ENCODE data around the gene SPNS3.

SPNS3 gene, protein sequence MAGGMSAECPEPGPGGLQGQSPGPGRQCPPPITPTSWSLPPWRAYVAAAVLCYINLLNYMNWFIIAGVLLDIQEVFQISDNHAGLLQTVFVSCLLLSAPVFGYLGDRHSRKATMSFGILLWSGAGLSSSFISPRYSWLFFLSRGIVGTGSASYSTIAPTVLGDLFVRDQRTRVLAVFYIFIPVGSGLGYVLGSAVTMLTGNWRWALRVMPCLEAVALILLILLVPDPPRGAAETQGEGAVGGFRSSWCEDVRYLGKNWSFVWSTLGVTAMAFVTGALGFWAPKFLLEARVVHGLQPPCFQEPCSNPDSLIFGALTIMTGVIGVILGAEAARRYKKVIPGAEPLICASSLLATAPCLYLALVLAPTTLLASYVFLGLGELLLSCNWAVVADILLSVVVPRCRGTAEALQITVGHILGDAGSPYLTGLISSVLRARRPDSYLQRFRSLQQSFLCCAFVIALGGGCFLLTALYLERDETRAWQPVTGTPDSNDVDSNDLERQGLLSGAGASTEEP

DNA sequence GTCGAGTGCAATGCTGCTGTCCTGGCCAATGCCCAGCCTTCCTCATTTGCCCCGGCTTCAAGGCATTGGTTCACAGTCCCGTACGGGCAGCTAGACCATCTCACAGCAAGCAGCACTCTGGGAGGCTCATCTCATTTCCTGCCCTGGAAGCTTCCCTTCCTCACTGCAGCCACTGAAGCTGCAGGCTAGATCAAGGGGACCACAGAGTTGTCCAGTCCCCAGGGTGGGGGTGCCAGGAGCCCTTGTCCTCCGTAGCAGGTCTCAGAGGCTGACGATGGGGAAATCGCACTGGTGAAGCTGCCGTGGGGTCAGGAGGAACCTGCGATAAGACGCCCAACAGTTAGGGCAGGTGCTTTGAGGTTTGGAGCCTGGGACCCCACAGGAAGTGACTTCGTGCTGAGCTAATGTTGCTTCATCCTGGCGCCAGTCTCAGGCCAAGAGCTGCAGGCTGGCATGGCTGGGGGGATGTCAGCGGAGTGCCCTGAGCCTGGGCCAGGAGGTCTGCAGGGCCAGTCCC is at the start of gene SPNS3:
Gene SPNS3, plus strand, starts transcription at position 426 of the 517 bp plus-strand sequence. Its CDS starts 28 bp downstream, at position 454.
- peaks cover 6 to 13% of the 10 kb centered on the region in 2 donors for H3K27me3 Mint-ChIP-seq
- DNase-seq (no peak), ATAC-seq (replicated peaks) (peak; percentile 59 to 61)
- H3K4me1 Mint-ChIP-seq: peaks cover 15 to 24% of the 10 kb centered on the region in 2 donors
- no peaks in the 10 kb centered on the region for H3K36me3 Mint-ChIP-seq
- H3K4me3 Mint-ChIP-seq: peak within 1 kb of the TSS; percentile 39 to 53
- H3K27ac Mint-ChIP-seq: peak within 1 kb of the TSS; percentile 47
- no peaks in the 10 kb centered on the region for H3K9me3 Mint-ChIP-seq

DNA sequence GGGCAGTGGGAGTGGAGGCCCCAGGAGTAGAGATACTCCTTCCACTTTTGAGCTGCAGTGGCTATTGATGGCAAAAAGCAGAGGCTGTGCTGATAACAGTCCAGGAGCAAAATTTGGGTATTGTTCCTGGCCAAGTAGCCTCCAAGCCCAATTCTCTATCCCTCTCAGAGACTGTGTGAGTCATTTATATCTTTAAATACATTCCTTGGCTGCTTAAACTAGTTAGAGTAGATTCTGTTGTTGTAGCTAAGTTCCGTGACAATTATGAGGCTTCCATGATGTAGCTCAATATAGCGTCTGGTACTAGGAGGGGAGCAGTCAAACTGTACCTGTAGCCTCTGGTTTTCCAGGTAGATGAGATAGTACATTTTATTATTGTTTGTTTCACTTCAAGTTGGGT is 47.3 kb upstream of the SPNS3 start:
- H3K4me3 Mint-ChIP-seq: no peak overlapping the region
- no peak for ATAC-seq (replicated peaks)
- DNase-seq: no peak

DNA sequence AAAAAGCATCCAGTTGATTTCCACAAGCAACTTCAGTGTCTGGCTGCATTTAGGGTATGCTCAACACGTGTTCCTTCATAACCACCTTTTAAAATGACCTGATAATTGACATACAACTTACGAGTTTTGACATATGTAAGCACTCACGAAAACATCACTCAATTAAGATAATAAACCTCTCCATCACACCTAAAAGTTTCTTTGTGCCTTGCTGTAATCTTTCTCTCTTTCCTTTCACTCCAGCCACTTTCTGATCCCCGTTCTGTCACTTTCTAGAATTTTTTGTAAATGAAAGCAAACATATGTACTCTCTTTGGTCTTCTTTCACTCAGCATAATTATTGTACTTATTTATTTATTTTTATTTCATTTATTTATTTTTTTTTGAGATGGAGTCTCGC is 46.6 kb upstream of the SPNS3 start:
- DNase-seq (no peak), ATAC-seq (replicated peaks) (no peak)
- no peaks in the 10 kb centered on the region for H3K27me3 Mint-ChIP-seq
- H3K36me3 Mint-ChIP-seq: no peaks in the 10 kb centered on the region
- H3K4me3 Mint-ChIP-seq: no peak overlapping the region
- no peak overlapping the region for H3K27ac Mint-ChIP-seq
- H3K9me3 Mint-ChIP-seq: no peaks in the 10 kb centered on the region
- H3K4me1 Mint-ChIP-seq: no peaks in the 10 kb centered on the region

More for the DNA sequence above, 47.3 kb upstream of the SPNS3 start:
- H3K27ac Mint-ChIP-seq: no peak overlapping the region
- no peaks in the 10 kb centered on the region for H3K9me3 Mint-ChIP-seq
- H3K36me3 Mint-ChIP-seq: no peaks in the 10 kb centered on the region
- H3K4me1 Mint-ChIP-seq: peaks cover under 1 to 3% of the 10 kb centered on the region in 2 donors
- H3K27me3 Mint-ChIP-seq: no peaks in the 10 kb centered on the region

DNA sequence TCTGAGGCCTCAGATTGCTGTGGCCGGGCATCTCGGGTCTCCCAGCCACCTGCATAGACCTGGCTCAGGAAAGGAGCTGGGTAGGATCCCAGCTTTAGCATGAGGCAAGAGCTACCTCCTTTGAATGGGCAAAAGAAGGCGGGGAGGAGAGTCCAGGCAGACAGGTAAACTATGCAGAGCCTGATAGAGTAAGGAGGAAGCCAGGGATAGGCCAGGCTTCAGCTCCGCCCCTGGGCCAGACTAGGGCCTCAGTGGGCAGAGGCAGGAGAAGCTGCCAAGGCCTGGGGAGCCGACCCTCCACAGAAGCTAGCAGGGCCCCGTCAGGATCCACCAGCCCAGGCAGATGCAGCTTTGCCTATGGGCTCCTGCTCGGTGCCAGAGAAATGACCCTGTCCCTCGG is 44.7 kb upstream of the SPNS3 start:
- H3K27ac Mint-ChIP-seq: no peak overlapping the region
- H3K9me3 Mint-ChIP-seq: no peaks in the 10 kb centered on the region
- DNase-seq (no peak), ATAC-seq (replicated peaks) (no peak)
- H3K4me1 Mint-ChIP-seq: peaks cover 6 to 10% of the 10 kb centered on the region in 2 donors
- H3K36me3 Mint-ChIP-seq: no peaks in the 10 kb centered on the region
- no peaks in the 10 kb centered on the region for H3K27me3 Mint-ChIP-seq
- H3K4me3 Mint-ChIP-seq: no peak overlapping the region

DNA sequence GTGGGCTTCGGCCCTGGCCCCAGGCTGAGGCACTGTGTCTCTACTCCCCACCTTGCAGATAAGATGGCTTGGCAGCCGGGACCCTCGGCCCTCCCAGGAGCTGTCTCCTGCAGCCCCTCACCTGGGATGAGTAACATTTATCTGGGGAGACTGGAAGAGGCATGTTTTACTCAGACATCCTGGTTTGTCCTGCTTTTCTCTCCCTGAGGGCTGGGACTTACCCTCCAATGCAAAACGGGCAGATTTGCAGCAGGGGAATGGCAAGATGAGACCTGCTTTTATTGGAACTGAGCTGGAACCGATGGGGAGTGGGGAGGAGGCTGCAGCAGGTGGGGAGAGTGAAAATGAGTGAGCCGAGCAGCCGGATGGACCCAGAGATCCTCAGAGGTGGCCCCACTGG is 39.9 kb upstream of the SPNS3 start:
- DNase-seq (no peak), ATAC-seq (replicated peaks) (no peak)
- no peaks in the 10 kb centered on the region for H3K27me3 Mint-ChIP-seq
- H3K4me3 Mint-ChIP-seq: peak overlapping the region in 1 of 2 donors; percentile 22
- no peaks in the 10 kb centered on the region for H3K36me3 Mint-ChIP-seq
- H3K27ac Mint-ChIP-seq: peak overlapping the region; percentile 68
- H3K4me1 Mint-ChIP-seq: peaks cover 26 to 46% of the 10 kb centered on the region in 2 donors
- H3K9me3 Mint-ChIP-seq: no peaks in the 10 kb centered on the region

DNA sequence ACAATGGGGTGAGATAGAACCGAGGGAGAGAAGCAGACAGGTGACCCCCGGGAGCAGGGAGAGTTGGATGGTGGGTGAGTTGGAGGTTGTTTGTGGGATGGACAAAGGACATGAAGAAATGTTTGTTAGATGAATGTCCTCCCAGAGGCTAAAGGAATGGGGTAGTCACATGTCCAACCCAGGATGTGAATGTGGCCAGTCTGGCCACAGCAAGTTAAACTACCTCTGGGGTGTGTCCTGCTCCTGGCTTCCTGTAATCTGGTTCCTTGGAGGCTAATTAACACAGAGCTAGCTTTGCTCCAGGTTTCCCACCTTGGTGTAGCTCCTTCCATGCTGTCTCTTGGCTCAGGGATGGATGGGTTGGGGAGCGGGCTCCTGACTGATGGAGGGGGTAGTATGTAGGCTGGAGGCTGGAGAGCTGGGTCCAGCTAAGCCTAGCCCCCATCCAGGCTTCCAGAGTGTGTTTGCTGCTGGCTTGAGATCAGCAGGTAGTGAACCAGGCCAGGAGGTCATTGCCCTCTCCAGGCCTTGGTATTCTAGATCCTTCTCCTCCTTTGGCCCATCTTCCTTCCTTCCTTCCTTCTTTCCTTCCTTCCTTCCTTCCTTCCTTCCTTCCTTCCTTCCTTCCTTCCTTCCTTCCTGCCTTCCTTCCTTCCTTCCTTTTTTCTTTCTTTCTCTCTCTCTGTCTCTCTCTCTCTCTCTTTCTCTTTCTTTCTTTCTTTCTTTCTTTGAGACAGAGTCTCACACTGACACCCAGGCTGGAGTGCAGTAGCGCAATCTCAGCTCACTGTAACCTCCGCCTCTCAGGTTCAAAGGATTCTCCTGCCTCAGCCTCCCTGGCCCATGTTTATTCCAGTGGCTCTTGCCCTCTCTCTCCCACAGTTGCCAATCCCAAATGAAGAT is 39.3 kb upstream of the SPNS3 start:
- no peak for DNase-seq
- Mint-ChIP-seq H3K4me3 (peak overlapping the region in 1 of 2 donors; percentile 4), H3K27ac (peak overlapping the region; percentile 68), H3K4me1 (peaks cover 26 to 46% of the 10 kb centered on the region in 2 donors), H3K27me3 (no peaks in the 10 kb centered on the region), H3K9me3 (no peaks in the 10 kb centered on the region), H3K36me3 (no peaks in the 10 kb centered on the region)
- no peak for ATAC-seq (replicated peaks)

DNA sequence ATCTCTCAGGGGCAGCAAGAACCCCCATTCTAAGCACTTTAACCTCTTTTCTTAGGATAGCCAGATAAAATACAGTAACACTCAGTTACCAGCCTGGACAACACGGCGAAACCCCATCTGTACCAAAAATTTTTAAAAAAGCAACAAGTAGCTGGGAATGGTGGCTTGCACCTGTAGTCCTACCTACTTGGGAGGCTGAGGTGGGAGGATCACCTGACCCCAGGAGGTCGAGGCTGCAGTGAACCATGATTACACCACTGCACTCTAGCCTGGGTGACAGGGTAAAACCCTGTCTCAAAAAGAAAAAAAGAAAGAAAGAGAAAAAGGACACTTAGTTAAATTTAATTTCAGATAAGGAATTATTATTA is 38.6 kb upstream of the SPNS3 start:
- no peak for DNase-seq
- Mint-ChIP-seq H3K9me3 (no peaks in the 10 kb centered on the region), H3K27ac (no peak overlapping the region), H3K4me1 (peaks cover 28 to 46% of the 10 kb centered on the region in 2 donors), H3K36me3 (no peaks in the 10 kb centered on the region), H3K27me3 (no peaks in the 10 kb centered on the region), H3K4me3 (no peak overlapping the region)
- ATAC-seq (replicated peaks): no peak

DNA sequence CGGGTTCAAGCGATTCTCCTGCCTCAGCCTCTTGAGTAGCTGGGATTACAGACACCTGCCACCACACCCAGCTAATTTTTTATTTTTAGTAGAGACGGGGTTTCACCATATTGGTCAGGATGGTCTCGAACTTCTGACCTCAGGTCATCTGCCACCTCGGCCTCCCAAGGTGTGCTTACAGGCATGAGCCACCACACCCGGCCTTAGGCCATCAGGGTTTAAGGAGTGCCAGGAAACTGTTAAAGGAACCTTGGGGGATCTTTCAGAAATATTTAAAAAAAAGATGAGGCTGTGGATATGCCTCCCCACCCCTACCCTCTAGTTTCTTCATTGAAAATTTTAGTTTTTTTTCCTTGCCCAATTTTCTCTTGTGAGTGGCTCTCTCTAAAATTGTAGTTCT is 35.9 kb upstream of the SPNS3 start:
- no peaks in the 10 kb centered on the region for H3K27me3 Mint-ChIP-seq
- peak overlapping the region; percentile 60 for H3K27ac Mint-ChIP-seq
- peaks cover 28 to 46% of the 10 kb centered on the region in 2 donors for H3K4me1 Mint-ChIP-seq
- peak overlapping the region in 1 of 2 donors; percentile 6 for H3K4me3 Mint-ChIP-seq
- H3K9me3 Mint-ChIP-seq: no peaks in the 10 kb centered on the region
- H3K36me3 Mint-ChIP-seq: no peaks in the 10 kb centered on the region
- DNase-seq: no peak
- no peak for ATAC-seq (replicated peaks)

DNA sequence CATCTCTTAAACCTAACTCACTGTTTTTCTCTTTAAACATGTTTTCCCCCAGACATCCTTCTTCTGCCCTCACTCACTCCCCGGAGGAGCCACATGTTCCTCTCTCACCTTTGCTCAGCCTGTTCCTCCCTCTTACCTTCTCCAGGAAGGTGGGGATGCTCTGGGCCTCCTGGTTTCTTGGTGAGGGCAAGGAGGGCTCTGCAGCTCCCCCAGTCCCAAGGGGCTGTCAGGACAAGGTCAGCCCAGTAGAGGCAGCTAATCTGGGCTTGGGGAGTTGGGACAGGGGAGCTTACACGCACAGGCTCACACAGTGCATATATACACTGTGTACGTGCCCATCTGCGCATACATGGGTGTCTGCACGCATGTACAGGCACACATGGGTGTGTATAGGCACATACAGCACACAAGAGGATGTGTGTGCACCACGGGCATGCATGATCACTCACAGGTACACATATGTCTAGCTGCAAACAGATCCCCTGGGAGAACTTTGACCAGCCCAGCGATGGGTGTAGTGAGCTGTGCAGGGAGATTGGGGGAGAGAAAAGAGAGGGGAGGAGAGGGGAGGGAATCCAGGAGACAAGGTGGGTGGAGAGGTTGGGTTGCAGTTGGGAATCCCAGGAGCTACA is 28.6 kb upstream of the SPNS3 start:
- peak; percentile 73 to 74 for ATAC-seq (replicated peaks)
- DNase-seq: no peak
- Mint-ChIP-seq H3K9me3 (no peaks in the 10 kb centered on the region), H3K27me3 (no peaks in the 10 kb centered on the region), H3K4me1 (peaks cover 8 to 15% of the 10 kb centered on the region in 2 donors), H3K4me3 (no peak overlapping the region), H3K36me3 (no peaks in the 10 kb centered on the region), H3K27ac (no peak overlapping the region)

DNA sequence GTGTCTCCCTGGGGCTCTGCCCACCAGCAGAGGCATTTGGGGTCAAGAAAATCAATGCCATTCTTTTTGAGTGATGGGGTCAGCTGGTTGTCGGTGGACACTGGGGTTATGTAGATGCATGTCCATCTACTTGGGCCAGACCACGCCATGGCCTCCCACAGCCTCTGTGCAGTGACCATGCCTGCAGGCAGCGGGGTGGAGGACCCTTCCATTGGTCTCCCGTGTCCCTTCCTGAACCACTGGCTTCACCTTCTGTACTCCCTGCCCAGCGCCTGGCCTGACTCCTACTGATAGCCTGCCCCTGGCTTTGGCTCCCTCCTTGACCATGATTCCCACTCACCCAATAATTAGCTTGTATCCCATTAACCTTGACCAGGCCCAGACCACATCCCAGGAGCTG is 28.0 kb upstream of the SPNS3 start:
- H3K27me3 Mint-ChIP-seq: no peaks in the 10 kb centered on the region
- no peak overlapping the region for H3K4me3 Mint-ChIP-seq
- H3K36me3 Mint-ChIP-seq: no peaks in the 10 kb centered on the region
- no peak overlapping the region for H3K27ac Mint-ChIP-seq
- DNase-seq (no peak), ATAC-seq (replicated peaks) (no peak)
- H3K4me1 Mint-ChIP-seq: peaks cover 8 to 15% of the 10 kb centered on the region in 2 donors
- no peaks in the 10 kb centered on the region for H3K9me3 Mint-ChIP-seq

DNA sequence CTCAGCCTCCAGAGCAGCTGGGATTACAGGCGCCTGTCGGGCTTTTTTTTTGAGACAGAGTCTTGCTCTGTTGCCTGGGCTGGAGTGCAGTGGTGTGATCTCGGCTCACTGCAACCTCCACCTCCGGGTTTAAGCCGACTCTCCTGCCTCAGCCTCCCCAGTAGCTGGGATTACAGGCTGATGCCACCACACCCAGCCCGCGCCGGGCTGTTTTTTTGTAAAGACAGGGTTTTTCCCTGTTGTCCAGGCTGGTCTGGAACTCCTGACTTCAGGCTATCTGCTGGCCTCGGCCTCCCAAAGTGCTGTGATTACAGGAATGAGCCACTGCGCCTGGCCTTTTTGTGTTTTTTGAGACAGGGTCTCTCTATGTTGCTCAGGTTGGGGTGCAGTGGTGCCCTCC is 27.4 kb upstream of the SPNS3 start:
- Mint-ChIP-seq H3K4me3 (no peak overlapping the region), H3K36me3 (no peaks in the 10 kb centered on the region), H3K4me1 (peaks cover 8 to 15% of the 10 kb centered on the region in 2 donors), H3K9me3 (no peaks in the 10 kb centered on the region), H3K27me3 (no peaks in the 10 kb centered on the region), H3K27ac (no peak overlapping the region)
- ATAC-seq (replicated peaks) (no peak), DNase-seq (no peak)

DNA sequence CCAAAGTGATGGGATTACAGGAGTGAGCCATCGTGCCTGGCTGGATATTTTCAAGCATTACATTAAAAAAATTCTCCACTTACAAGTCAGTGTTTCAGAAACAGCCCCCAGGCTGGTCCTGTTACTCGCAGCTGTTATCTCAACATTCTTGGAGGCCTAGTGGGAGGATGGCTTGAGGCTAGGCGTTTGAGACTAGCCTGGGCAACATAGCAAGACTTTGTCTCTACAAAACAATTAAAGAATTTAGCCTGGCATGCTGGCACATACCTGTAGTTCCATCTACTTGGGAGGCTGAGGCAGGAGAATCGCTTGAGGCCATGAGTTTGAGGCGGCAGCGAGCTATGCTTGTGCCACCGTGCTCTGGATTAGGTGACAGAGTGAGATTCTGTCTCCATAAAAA is 26.5 kb upstream of the SPNS3 start:
- peaks cover 8 to 15% of the 10 kb centered on the region in 2 donors for H3K4me1 Mint-ChIP-seq

DNA sequence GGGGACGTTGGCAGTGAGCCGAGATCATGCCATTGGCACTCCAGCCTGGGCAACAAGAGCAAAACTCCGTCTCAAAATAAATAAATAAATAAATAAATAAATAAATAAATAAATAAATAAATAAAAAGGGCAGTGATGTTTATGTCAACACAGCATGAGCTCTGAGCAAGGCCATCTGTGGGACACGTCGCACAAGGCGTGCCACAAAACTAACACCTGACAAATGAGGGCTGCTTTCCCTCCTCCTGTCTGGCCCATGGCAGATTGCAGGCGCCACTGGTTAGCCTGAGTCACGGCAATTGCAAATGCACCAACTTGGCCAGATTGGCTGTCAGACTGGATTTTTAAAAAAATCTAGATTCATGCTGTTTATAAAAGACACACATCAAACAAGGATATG is 25.9 kb upstream of the SPNS3 start:
- H3K27ac Mint-ChIP-seq: no peak overlapping the region

More for the DNA sequence above, 26.5 kb upstream of the SPNS3 start:
- Mint-ChIP-seq H3K4me3 (no peak overlapping the region), H3K27me3 (no peaks in the 10 kb centered on the region), H3K27ac (no peak overlapping the region), H3K9me3 (no peaks in the 10 kb centered on the region), H3K36me3 (no peaks in the 10 kb centered on the region)
- no peak for DNase-seq
- ATAC-seq (replicated peaks): no peak

DNA sequence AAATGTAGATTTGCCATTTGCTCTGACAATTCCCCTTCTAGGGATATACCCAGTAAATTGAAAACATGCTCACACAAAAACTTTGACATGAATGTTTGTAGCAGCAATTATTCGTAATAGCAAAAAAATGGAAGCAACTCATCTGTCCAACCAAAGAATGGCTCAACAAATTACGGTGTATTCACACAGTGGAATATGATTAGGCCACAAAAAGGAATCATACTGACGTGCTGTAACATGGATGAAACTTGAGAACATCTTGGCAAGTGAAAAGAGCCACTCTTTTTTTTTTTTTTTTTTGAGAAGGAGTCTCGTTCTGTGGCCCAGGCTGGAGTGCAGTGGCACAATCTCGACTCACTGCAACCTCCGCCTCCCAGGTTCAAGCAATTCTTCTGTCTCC is 24.1 kb upstream of the SPNS3 start:
- H3K4me1 Mint-ChIP-seq: peaks cover 12 to 20% of the 10 kb centered on the region in 2 donors
- H3K4me3 Mint-ChIP-seq: no peak overlapping the region
- DNase-seq (no peak), ATAC-seq (replicated peaks) (no peak)
- H3K27me3 Mint-ChIP-seq: no peaks in the 10 kb centered on the region
- no peak overlapping the region for H3K27ac Mint-ChIP-seq
- H3K9me3 Mint-ChIP-seq: no peaks in the 10 kb centered on the region
- H3K36me3 Mint-ChIP-seq: no peaks in the 10 kb centered on the region

More for the DNA sequence above, 25.9 kb upstream of the SPNS3 start:
- Mint-ChIP-seq H3K4me1 (peaks cover 9 to 16% of the 10 kb centered on the region in 2 donors), H3K9me3 (no peaks in the 10 kb centered on the region), H3K27me3 (no peaks in the 10 kb centered on the region), H3K36me3 (no peaks in the 10 kb centered on the region), H3K4me3 (no peak overlapping the region)
- DNase-seq (no peak), ATAC-seq (replicated peaks) (no peak)

Data from stimulated activated naive B cell treated with anti-CD40 and anti-IgM and Interleukin-4, amounts not matched to agents 10 μg/mL and 1 μg/mL and 100 μg/mL, for 72 hours (primary cell).